Calu3 (cell line): ENCODE measurements around the gene HEATR1. TPM values are rescaled to one million over a fixed set of nuclear protein-coding genes. Genes with fewer than 3 reads are reported as not detected.
"Not testable (repeated sequence)": the region's sequence is repeated elsewhere in the genome, so short reads cannot be mapped to it uniquely, and the experiment has no call there.

Experiments used
- BruUV-seq: library from RNA; stranded (reverse); fragments of 400-500 nt; replicated peaks from 2 replicates; lab custom pipeline; 2021; lab: Mats Ljungman, UMichigan
- CTCF ChIA-PET: fragments of 300-600 bp; sonication (Branson Sonifier 250); formaldehyde crosslinking; loops from one replicate; lab custom pipeline; 2022; ENCODE audit warnings: antibody characterized with exemption; lab: Charles Lee
- DNase-seq: peaks from one replicate; pipeline ENCODE4 v3.0.0; 2022
- H3K27ac Mint-ChIP-seq: one replicate; pipeline ENCODE4 v1.8.0; 2022; ENCODE audit warnings: mixed read lengths; ENCODE audit not compliant: unreplicated experiment
- H3K27me3 Mint-ChIP-seq: one replicate; pipeline ENCODE4 v1.8.0; 2022; ENCODE audit warnings: mixed read lengths; ENCODE audit not compliant: unreplicated experiment
- H3K36me3 Mint-ChIP-seq: one replicate; pipeline ENCODE4 v1.8.0; 2022; ENCODE audit warnings: mild to moderate bottlenecking, moderate library complexity, mixed read lengths; ENCODE audit not compliant: insufficient read depth, unreplicated experiment
- H3K4me1 Mint-ChIP-seq: one replicate; pipeline ENCODE4 v1.8.0; 2022; ENCODE audit warnings: mild to moderate bottlenecking, low read depth, mixed read lengths; ENCODE audit not compliant: unreplicated experiment
- H3K4me3 Mint-ChIP-seq: one replicate; pipeline ENCODE4 v1.8.0; 2022; ENCODE audit warnings: mild to moderate bottlenecking, low read depth, moderate library complexity, mixed read lengths; ENCODE audit not compliant: unreplicated experiment
- H3K9me3 Mint-ChIP-seq: one replicate; pipeline ENCODE4 v1.8.0; 2022; ENCODE audit warnings: low read depth, mixed read lengths; ENCODE audit not compliant: unreplicated experiment
- intact Hi-C: fragments of 100-400 bp; cut with micrococcal nuclease; formaldehyde crosslinking; loops from one replicate; pipeline ENCODE4 v1.10.0; 2022; ENCODE audit not compliant: unreplicated experiment
- total RNA-seq: library from RNA; stranded (reverse); gene quantifications from 2 replicates; pipeline ENCODE4 v1.2.3, GENCODE V29; 2022
- TF ChIP-seq, protein P1 (sequence below): fragments of 200-600 bp; IDR thresholded peaks from one replicate; pipeline ENCODE4 v1.8.0; 2022; ENCODE audit warnings: antibody characterized with exemption; ENCODE audit not compliant: unreplicated experiment

HEATR1 gene
- total RNA-seq, 1 experiment from 2014 or later: 75.5 TPM

DNA sequence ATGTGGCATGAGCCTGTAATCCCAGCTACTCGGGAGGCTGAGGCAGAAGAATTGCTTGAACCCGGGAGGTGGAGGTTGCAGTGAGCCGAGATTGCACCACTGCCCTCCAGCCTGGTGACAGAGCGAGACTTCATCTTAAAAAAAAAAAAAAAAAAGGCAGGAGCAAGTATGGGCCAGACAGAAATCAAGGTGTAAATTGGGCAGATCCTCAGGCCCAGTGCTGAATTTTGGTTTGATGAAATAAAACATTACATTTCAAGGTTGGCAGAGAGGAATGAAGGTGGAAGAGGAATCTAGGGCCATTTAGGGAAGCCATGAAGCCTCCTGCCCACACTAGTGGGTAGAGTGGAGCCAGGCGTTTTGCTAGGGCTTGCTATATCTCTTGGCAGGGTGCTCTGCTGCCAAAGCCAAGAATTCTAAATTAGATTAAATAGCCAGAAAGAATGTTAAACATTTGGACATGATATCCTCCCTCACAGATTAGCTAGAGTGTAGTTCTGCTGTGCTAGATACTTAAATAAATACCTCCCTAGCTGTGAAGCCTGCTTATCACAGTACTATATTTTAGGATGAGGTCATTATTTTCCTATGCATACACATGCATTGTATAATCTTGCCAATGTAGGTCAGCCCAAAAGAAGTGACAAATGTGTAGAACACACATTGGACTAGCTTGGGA lies 97.2 kb downstream of the HEATR1 start:
- no TSS peak for BruUV-seq
- intact Hi-C loops: no loop called here
- H3K27me3 Mint-ChIP-seq: no peaks in the 10 kb centered on the region
- TF ChIP-seq, protein P1, sequence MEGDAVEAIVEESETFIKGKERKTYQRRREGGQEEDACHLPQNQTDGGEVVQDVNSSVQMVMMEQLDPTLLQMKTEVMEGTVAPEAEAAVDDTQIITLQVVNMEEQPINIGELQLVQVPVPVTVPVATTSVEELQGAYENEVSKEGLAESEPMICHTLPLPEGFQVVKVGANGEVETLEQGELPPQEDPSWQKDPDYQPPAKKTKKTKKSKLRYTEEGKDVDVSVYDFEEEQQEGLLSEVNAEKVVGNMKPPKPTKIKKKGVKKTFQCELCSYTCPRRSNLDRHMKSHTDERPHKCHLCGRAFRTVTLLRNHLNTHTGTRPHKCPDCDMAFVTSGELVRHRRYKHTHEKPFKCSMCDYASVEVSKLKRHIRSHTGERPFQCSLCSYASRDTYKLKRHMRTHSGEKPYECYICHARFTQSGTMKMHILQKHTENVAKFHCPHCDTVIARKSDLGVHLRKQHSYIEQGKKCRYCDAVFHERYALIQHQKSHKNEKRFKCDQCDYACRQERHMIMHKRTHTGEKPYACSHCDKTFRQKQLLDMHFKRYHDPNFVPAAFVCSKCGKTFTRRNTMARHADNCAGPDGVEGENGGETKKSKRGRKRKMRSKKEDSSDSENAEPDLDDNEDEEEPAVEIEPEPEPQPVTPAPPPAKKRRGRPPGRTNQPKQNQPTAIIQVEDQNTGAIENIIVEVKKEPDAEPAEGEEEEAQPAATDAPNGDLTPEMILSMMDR: no peak
- H3K36me3 Mint-ChIP-seq: no peaks in the 10 kb centered on the region
- H3K9me3 Mint-ChIP-seq: no peaks in the 10 kb centered on the region
- no peak overlapping the region for H3K4me3 Mint-ChIP-seq
- no peak overlapping the region for H3K27ac Mint-ChIP-seq
- no peak for DNase-seq
- CTCF ChIA-PET: no interaction called here
- peaks cover 25% of the 10 kb centered on the region for H3K4me1 Mint-ChIP-seq

DNA sequence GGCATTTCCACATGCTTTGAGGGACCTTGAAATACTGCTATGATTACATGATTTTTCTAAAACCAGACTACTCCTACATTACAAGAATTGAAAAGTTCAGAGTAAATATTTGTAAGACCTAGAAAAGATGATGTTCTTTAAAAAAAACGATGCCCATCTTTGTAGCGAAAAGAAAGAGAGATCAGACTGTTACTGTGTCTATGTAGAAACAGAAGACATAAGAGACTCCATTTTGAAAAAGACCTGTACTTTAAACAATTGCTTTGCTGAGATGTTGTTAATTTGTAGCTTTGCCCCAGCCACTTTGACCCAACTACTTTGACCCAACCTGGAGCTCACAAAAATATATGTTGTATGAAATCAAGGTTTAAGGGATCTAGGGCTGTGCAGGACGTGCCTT lies 100.0 kb downstream of the HEATR1 start:
- intact Hi-C loops, H3K36me3 Mint-ChIP-seq, BruUV-seq, H3K9me3 Mint-ChIP-seq, H3K27me3 Mint-ChIP-seq, H3K27ac Mint-ChIP-seq, CTCF ChIA-PET, H3K4me3 Mint-ChIP-seq, DNase-seq: not testable (repeated sequence)
- H3K4me1 Mint-ChIP-seq: peaks cover 22% of the 10 kb centered on the region

DNA sequence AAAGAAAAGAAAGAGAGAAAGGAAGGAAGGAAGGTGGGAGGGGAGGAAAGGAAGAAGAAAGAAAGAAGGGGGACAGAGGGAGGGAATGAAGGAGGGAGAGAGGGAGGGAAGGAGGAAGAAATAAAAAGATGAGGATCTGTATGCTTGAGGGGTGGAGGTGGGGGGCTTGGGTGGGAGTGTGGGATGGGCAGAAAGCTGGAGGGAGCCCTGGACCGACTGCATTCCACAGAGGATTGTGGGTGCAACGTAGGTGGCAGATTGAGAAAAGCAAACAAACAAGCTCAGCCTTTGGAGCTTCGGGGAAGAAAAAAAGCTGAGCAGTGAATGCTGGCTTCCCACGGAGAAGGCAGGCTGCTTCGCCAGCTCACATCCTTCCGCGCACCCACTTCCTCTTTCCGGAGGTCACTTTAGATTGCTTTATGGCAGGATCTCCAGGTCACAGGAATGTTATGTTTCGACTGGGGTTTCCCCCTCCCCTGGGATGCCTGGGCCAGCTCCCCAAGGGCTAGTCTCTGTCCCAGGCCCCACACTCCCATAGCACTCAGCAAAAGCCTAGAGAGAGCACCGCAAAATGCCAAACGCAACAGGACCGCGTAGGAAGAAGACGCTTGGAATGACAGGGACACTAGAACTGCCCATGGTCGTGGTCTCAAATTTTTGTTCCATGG lies 101.2 kb downstream of the HEATR1 start:
- peak; percentile 70 for DNase-seq

DNA sequence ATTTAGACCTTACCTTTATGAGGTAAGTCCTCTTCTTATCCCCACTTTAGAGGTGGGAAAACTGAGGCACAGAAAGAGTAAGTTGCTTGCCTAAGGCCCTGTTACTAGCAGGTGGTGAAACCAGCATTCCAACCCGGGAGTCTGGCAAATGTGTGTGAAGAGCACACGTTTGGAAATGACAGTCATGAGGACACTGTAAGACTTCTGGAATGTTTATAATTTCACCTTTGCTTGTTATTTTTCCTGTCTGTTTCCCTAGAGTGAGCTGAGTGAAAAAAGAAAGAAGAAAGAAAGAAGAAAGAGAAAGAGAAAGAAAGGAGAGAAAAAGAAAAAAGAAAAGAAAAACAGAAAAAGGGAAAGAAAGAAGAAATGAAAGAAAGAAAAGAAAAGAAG lies 101.7 kb downstream of the HEATR1 start:
- Mint-ChIP-seq H3K27ac (peak overlapping the region; percentile 45), H3K36me3 (no peaks in the 10 kb centered on the region), H3K27me3 (no peaks in the 10 kb centered on the region), H3K9me3 (no peaks in the 10 kb centered on the region), H3K4me1 (peaks cover 22% of the 10 kb centered on the region), H3K4me3 (peak overlapping the region; percentile 43)
- intact Hi-C loops: no loop called here
- TF ChIP-seq, protein P1: no peak
- CTCF ChIA-PET: interaction anchor here (0.9 to 1.5 kb wide), 3 partner anchors 11 to 29 kb away, joined by 3 to 9 read pairs (median 5); no protein-coding TSS in a partner anchor
- DNase-seq: no peak
- BruUV-seq: no TSS peak

More for the DNA sequence above, 101.2 kb downstream of the HEATR1 start:
- H3K4me1 Mint-ChIP-seq: peaks cover 22% of the 10 kb centered on the region
- TF ChIP-seq, protein P1: no peak
- no peaks in the 10 kb centered on the region for H3K36me3 Mint-ChIP-seq
- peak overlapping the region; percentile 45 for H3K27ac Mint-ChIP-seq
- BruUV-seq: no TSS peak
- H3K27me3 Mint-ChIP-seq: no peaks in the 10 kb centered on the region
- no peaks in the 10 kb centered on the region for H3K9me3 Mint-ChIP-seq
- intact Hi-C loops: no loop called here
- H3K4me3 Mint-ChIP-seq: peak overlapping the region; percentile 43
- CTCF ChIA-PET: interaction anchor here (0.8 to 1.5 kb wide), 4 partner anchors 11 to 288 kb away, joined by 3 to 9 read pairs (median 4); no protein-coding TSS in a partner anchor
